GM12873 (cell line): ENCODE measurements around the gene NUP62.

Experiments
- CTCF ChIP-seq: IDR thresholded peaks from 2 replicates; pipeline ENCODE4 v1.5.1; 2012; ENCODE audit warnings: low read depth, mild to moderate bottlenecking, moderate library complexity, low read length, control low read depth; ENCODE audit not compliant: insufficient read depth; ENCODE audit errors: missing control alignments

The NUP62 gene

GRCh38 chr19:49890349-49891311 is 38.7 kb downstream of the NUP62 start:
- no peak for TF ChIP-seq CTCF

- TF ChIP-seq CTCF = peak; percentile 71
Observed at GRCh38 chr19:49889687-49890348, 39.5 kb downstream of the NUP62 start.

- TF ChIP-seq CTCF = no peak
Observed at GRCh38 chr19:49889038-49889686, 40.1 kb downstream of the NUP62 start.

- no peak for TF ChIP-seq CTCF
Observed at GRCh38 chr19:49888510-49888824, 40.8 kb downstream of the NUP62 start.

GRCh38 chr19:49887665-49888509 is 41.4 kb downstream of the NUP62 start:
- no peak for TF ChIP-seq CTCF

- TF ChIP-seq CTCF = no peak
Observed at GRCh38 chr19:49887037-49887664, 42.2 kb downstream of the NUP62 start.
